ENCODE measurements around the gene SLC1A2. TPM values are rescaled to one million over a fixed set of nuclear protein-coding genes. Genes with fewer than 3 reads are reported as not detected.

The SLC1A2 gene
- total RNA-seq, 6 experiments from 2014 or later = 1.7 to 2.4 (median 2.1) TPM

DNA sequence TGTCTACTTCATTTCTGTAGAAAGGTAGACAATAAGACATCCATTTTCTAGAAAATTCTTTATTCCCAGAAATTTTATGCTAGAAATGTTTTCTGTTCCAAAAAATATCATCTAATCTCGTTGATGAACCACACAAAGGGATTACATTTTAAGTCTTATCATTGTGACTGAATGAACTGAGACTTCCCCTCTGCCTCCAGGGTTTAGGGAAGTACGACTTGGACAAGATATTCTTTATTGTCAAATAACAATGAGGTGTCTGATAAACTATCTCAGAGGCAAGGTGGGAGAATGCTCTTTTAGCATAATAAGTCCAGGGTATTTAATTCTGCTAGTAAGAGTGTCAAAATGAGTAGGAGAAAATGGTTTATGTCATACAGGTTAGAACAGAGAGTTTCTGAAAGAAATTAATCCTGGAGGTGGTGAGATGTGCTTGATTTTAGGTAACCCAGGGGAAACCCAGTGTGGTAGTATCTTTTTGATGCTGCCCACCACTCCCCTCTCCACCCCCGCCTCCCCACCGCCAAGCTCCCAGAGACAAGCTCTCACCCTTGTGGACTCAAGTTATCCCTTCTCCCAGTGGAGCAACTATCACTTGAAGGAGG is 179.8 kb downstream of the SLC1A2 start:
- no peak overlapping the region for H3K27ac Mint-ChIP-seq
- H3K9me3 Mint-ChIP-seq = peaks cover 3% of the 10 kb centered on the region; the same call in 1 of the 2 replicates
- peaks cover 5% of the 10 kb centered on the region for H3K27me3 Mint-ChIP-seq (ENCODE audit: insufficient read depth)
- H3K4me1 Mint-ChIP-seq (ENCODE audit: low read depth) = peaks cover 73% of the 10 kb centered on the region
- H3K36me3 Mint-ChIP-seq (ENCODE audit: low read depth) = peaks cover 13% of the 10 kb centered on the region
- TF ChIP-seq, protein P1, sequence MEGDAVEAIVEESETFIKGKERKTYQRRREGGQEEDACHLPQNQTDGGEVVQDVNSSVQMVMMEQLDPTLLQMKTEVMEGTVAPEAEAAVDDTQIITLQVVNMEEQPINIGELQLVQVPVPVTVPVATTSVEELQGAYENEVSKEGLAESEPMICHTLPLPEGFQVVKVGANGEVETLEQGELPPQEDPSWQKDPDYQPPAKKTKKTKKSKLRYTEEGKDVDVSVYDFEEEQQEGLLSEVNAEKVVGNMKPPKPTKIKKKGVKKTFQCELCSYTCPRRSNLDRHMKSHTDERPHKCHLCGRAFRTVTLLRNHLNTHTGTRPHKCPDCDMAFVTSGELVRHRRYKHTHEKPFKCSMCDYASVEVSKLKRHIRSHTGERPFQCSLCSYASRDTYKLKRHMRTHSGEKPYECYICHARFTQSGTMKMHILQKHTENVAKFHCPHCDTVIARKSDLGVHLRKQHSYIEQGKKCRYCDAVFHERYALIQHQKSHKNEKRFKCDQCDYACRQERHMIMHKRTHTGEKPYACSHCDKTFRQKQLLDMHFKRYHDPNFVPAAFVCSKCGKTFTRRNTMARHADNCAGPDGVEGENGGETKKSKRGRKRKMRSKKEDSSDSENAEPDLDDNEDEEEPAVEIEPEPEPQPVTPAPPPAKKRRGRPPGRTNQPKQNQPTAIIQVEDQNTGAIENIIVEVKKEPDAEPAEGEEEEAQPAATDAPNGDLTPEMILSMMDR (IDR thresholded peaks at IDR 0.05) = no peak
- H3K4me3 Mint-ChIP-seq = no peak overlapping the region
- no peak for DNase-seq

DNA sequence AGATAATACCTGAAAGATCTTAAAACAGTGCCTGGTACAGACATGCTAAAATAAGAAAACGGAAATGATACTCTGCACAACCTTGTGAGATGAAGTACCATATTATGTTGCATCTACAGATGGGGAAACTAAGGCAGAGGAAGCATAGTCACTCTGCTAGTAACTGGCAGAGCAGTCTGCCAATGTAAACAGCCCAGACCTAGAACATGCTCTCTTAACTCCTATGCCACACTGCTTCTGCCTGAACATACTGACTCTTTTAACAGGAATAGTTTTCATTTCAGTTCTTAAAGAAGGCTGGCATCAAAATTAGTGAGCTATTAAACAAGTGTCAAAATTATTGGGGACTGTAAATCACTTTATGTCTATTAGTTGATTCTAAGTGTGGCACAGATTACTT is 180.5 kb downstream of the SLC1A2 start:
- H3K36me3 Mint-ChIP-seq (ENCODE audit: low read depth) = peaks cover 13% of the 10 kb centered on the region
- H3K27me3 Mint-ChIP-seq (ENCODE audit: insufficient read depth) = peaks cover 9% of the 10 kb centered on the region
- peaks cover 3% of the 10 kb centered on the region; the same call in 1 of the 2 replicates for H3K9me3 Mint-ChIP-seq
- TF ChIP-seq, protein P1 (IDR thresholded peaks at IDR 0.05) = no peak
- no peak for DNase-seq
- peaks cover 75% of the 10 kb centered on the region for H3K4me1 Mint-ChIP-seq (ENCODE audit: low read depth)
- H3K4me3 Mint-ChIP-seq = no peak overlapping the region
- H3K27ac Mint-ChIP-seq = no peak overlapping the region

DNA sequence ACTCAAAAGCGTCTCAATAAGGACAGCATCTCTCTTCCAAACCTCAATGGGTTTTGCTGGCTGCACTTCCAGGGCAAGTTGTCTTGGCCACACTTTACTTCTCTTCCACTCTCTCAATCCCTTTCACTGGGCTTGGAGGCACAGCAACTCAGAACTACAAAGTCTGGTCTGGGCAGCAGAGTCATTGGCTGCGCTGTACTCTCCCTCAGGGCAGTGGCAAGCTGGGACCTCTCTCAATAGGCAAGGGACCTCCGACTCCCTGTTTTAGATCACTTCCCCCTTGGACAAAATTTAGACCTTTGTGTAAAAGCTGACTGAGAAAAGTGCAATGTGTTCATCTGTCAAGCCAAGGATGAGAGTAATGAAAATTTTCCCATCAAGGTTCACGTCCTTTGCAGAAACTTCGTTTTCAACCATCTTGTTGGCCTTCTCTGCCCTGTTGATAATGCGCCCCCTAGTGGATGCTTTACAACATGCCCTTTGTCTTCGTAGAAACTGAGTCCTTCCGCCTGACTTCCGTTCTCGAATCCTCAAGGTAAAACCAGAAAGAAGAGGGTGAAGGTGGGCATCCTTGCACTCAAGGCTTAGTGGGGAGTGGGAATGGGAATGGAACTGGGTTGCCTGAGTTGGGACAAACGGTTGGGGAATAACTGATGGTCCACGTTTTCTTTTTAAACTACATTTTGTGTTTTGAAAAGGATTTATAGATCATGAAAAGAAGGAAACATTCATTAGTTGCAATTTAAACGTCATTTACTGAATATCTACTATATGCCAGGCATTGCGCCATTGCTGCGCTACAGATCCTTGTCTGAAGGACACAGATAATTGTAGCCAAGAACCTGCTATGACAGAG is 181.3 kb downstream of the SLC1A2 start:
- Mint-ChIP-seq H3K27ac (peak overlapping the region; percentile 7; the same call in 1 of the 2 replicates), H3K4me3 (no peak overlapping the region), H3K27me3 (ENCODE audit: insufficient read depth) (peaks cover 11% of the 10 kb centered on the region), H3K9me3 (peaks cover 3% of the 10 kb centered on the region; the same call in 1 of the 2 replicates), H3K4me1 (ENCODE audit: low read depth) (peaks cover 75% of the 10 kb centered on the region), H3K36me3 (ENCODE audit: low read depth) (peaks cover 15% of the 10 kb centered on the region)
- DNase-seq = no peak
- TF ChIP-seq, protein P1 (IDR thresholded peaks at IDR 0.05) = peak; percentile 87

DNA sequence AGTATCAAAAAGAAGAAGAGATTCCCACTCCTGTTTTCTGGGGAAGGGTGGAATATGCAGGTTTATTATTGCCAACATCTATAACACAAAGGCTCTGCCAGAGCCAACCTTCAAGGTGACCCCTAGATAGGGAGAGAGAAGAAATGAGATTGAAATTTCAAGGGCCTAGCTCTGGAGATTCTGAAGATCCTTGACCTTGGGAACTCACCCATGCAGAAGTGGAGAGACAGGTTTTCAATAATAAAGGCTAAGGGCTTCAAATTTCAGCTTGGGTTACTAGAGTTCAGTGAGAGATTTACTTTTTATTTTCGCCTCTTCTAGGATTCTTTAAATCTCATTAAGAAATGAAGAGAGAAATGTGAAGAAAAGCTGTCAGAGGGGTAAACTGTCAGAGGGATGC is 182.0 kb downstream of the SLC1A2 start:
- Mint-ChIP-seq H3K9me3 (peaks cover 3% of the 10 kb centered on the region; the same call in 1 of the 2 replicates), H3K36me3 (ENCODE audit: low read depth) (peaks cover 19% of the 10 kb centered on the region), H3K4me3 (no peak overlapping the region), H3K4me1 (ENCODE audit: low read depth) (peaks cover 75% of the 10 kb centered on the region), H3K27me3 (ENCODE audit: insufficient read depth) (peaks cover 18% of the 10 kb centered on the region), H3K27ac (peak overlapping the region; percentile 90)
- DNase-seq = no peak
- TF ChIP-seq, protein P1 (IDR thresholded peaks at IDR 0.05) = no peak

DNA sequence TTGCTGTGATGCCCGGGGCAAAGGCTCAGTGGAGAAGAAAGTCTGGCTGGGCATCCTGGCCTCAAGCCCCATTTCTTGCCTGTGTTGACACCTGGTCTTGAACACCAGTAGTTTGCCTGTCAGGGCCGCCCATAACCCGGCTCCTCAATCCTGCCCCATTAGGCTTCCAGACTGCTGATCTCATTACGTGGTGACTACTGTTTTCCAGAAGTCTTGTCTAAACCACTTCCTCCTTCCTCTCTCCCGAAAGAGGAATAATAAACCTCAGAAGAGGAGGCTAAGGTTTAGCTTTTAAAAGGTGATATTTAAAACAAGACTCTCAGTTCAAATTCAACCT is 182.7 kb downstream of the SLC1A2 start:
- Mint-ChIP-seq H3K27me3 (ENCODE audit: insufficient read depth) (peaks cover 22% of the 10 kb centered on the region), H3K36me3 (ENCODE audit: low read depth) (peaks cover 26% of the 10 kb centered on the region), H3K9me3 (peaks cover 5% of the 10 kb centered on the region; the same call in 1 of the 2 replicates), H3K4me3 (peak overlapping the region; percentile 33; the same call in 1 of the 2 replicates), H3K4me1 (ENCODE audit: low read depth) (peaks cover 75% of the 10 kb centered on the region), H3K27ac (peak overlapping the region; percentile 90)
- DNase-seq = peak; percentile 66
- TF ChIP-seq, protein P1 (IDR thresholded peaks at IDR 0.05) = no peak

All from HFFc6 (cell line).